GM13976 (cell line): Measurements from ENCODE around the gene CAMK4.

Source experiments
- DNase-seq: peaks from one replicate; pipeline ENCODE4 v3.0.0; 2012; ENCODE audit warnings: low spot score
- CTCF ChIP-seq: IDR thresholded peaks from 2 replicates; pipeline ENCODE4 v1.5.1; 2012; ENCODE audit warnings: borderline replicate concordance, mild to moderate bottlenecking; ENCODE audit not compliant: insufficient read depth; ENCODE audit errors: extremely low read depth, missing control alignments, control extremely low read depth
- in situ Hi-C: fragments of 300-500 bp; cut with MboI; formaldehyde crosslinking; loops from one replicate; pipeline ENCODE4 v1.12.0; 2022; ENCODE audit warnings: low sequenced_read_pairs, mixed read lengths, inconsistent platforms; ENCODE audit not compliant: unreplicated experiment

The CAMK4 gene

GRCh38 chr5:111422245-111422644, 198.1 kb downstream of the CAMK4 start:
- peak; percentile 5 for DNase-seq
- in situ Hi-C loops, result no loop called here
- no peak for TF ChIP-seq CTCF

- no peak for DNase-seq
- in situ Hi-C loops, result no loop called here
- TF ChIP-seq CTCF, result no peak
These were observed 198.8 kb downstream of the CAMK4 start for GRCh38 chr5:111422747-111423720.

- in situ Hi-C loops, result no loop called here
- no peak for DNase-seq
- no peak for TF ChIP-seq CTCF
These were observed 201.0 kb downstream of the CAMK4 start for GRCh38 chr5:111425205-111425604.

GRCh38 chr5:111427762-111428161, 203.6 kb downstream of the CAMK4 start:
- in situ Hi-C loops, result no loop called here
- no peak for TF ChIP-seq CTCF
- no peak for DNase-seq

- in situ Hi-C loops, result no loop called here
- no peak for DNase-seq
- TF ChIP-seq CTCF, result no peak
These were observed 208.8 kb downstream of the CAMK4 start for GRCh38 chr5:111432883-111433536.

GRCh38 chr5:111434800-111435199, 210.6 kb downstream of the CAMK4 start:
- TF ChIP-seq CTCF, result no peak
- no peak for DNase-seq
- in situ Hi-C loops, result no loop called here
